AG04449 (cell line): ENCODE results near the gene LHX6.

ENCODE experiments used
- CTCF ChIA-PET: fragments of 350-600 bp; formaldehyde crosslinking; extraction: SDS; loops from one replicate; lab custom pipeline; 2021; ENCODE audit warnings: antibody characterized with exemption; lab: Yijun Ruan, JAX
- POLR2A ChIA-PET: fragments of 400-600, 350-600 bp; formaldehyde crosslinking; extraction: SDS; loops from one replicate; lab custom pipeline; 2020; ENCODE audit warnings: antibody characterized with exemption, inconsistent platforms; lab: Yijun Ruan, JAX
- DNase-seq: peaks from one replicate; pipeline ENCODE4 v3.0.0-alpha.2; 2010; ENCODE audit warnings: low read depth, low spot score
- H3K4me3 ChIP-seq: 2 replicates; pipeline ENCODE4 v1.5.1; 2011; ENCODE audit warnings: low read depth, mild to moderate bottlenecking, control low read depth, low read length
- TF ChIP-seq, protein P1 (sequence below): IDR thresholded peaks from one replicate; pipeline ENCODE4 v1.5.1; 2011; ENCODE audit warnings: mild to moderate bottlenecking, moderate library complexity, low read length, control low read depth, inconsistent platforms; ENCODE audit not compliant: insufficient read depth; ENCODE audit errors: missing control alignments

The LHX6 gene

GRCh38 chr9:122179054-122179689 is 49.6 kb downstream of the LHX6 start:
- H3K4me3 ChIP-seq, result no peak overlapping the region
- ChIA-PET POLR2A (no interaction called here), CTCF (no interaction called here)
- no peak for DNase-seq
- TF ChIP-seq, protein P1, sequence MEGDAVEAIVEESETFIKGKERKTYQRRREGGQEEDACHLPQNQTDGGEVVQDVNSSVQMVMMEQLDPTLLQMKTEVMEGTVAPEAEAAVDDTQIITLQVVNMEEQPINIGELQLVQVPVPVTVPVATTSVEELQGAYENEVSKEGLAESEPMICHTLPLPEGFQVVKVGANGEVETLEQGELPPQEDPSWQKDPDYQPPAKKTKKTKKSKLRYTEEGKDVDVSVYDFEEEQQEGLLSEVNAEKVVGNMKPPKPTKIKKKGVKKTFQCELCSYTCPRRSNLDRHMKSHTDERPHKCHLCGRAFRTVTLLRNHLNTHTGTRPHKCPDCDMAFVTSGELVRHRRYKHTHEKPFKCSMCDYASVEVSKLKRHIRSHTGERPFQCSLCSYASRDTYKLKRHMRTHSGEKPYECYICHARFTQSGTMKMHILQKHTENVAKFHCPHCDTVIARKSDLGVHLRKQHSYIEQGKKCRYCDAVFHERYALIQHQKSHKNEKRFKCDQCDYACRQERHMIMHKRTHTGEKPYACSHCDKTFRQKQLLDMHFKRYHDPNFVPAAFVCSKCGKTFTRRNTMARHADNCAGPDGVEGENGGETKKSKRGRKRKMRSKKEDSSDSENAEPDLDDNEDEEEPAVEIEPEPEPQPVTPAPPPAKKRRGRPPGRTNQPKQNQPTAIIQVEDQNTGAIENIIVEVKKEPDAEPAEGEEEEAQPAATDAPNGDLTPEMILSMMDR, result no peak

DNA sequence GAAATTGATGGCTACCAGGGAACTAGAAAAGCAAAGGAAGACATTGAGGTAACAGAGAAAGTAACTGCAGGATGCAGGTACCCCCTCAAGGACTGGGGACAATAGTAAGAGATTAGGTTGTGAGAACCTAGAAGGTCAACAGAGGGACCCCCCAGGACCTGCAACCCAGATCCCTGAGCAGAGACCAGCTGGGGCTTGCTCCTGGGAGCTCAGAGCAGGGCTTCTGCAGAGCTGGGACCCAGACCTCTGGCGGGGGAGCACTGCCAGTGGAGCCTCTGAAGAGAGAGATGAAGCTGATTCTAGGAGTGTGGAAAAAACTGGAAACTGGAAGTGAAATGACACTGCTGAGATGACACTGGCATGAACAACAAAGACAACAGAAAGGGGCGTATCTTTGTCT is 51.8 kb downstream of the LHX6 start:
- ChIA-PET CTCF (interaction anchor here (1.3 kb wide), 1 partner anchor 173 kb away, joined by 3 read pairs; no protein-coding TSS in a partner anchor), POLR2A (no interaction called here)
- H3K4me3 ChIP-seq, result no peak overlapping the region
- DNase-seq, result no peak
- TF ChIP-seq, protein P1, result no peak

- ChIA-PET CTCF (no interaction called here), POLR2A (no interaction called here)
- TF ChIP-seq, protein P1, result no peak
- DNase-seq, result no peak
- no peak overlapping the region for H3K4me3 ChIP-seq
Observed at GRCh38 chr9:122173670-122174069, 55.1 kb downstream of the LHX6 start.

- CTCF ChIA-PET, result interaction anchor here (0.8 kb wide), 1 partner anchor 10 kb away, joined by 3 read pairs; no protein-coding TSS in a partner anchor
- TF ChIP-seq, protein P1, result no peak
- H3K4me3 ChIP-seq, result no peak overlapping the region
- DNase-seq, result no peak
- POLR2A ChIA-PET, result no interaction called here
Observed at GRCh38 chr9:122172131-122172530, 56.6 kb downstream of the LHX6 start.

DNA sequence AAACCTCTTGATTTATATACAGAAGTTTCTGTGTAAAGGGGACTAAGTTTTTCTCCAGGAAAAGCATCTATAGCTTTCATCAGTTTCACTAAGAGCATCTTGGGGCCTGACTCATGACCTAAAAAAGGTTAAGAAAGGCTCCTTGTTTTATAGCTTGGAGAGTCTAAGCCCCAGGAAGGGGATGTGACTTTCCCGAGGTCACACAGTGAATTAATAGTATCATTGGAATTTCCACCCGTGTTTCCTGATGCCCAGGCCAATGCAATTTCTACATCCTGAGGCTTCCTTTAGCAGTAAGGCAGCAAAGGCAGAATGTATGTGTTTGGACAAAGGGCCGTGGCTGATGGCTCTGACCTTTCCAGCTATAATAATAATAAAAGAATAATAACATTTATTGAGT is 60.4 kb downstream of the LHX6 start:
- no peak overlapping the region for H3K4me3 ChIP-seq
- CTCF ChIA-PET, result interaction anchor here (3.1 kb wide), 1 partner anchor 43 kb away, joined by 7 read pairs; no protein-coding TSS in a partner anchor
- POLR2A ChIA-PET, result no interaction called here
- TF ChIP-seq, protein P1, result no peak
- DNase-seq, result no peak

DNA sequence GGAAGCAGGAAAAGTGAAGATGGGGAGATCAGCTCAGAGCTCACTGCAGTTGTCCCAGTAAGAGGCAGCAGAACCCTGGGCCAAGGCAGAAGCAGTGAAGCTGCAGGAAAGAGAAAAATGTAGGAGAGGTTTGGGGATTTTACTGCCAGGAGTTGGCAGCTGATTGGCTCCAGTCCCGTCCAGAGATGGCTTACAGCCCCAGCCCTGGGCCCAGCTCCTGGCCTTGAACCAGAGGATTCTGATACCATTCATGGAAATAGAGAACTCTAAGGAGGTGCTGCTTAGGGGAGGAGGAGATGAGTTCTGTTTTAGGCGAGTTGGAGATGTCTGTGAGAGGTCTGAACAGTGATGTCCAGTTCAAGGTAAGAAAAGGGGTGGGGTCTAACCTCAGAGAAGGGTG is 64.5 kb downstream of the LHX6 start:
- ChIA-PET POLR2A (interaction anchor here (0.6 kb wide), 1 partner anchor 43 kb away, joined by 3 read pairs; no protein-coding TSS in a partner anchor), CTCF (interaction anchor here (1.0 to 1.7 kb wide), 2 partner anchors 40 to 186 kb away, joined by 4 read pairs; no protein-coding TSS in a partner anchor)
- no peak for DNase-seq

More for the DNA sequence above, 64.5 kb downstream of the LHX6 start:
- H3K4me3 ChIP-seq, result no peak overlapping the region
- TF ChIP-seq, protein P1, result no peak
